ENCODE results near the gene BRI3BP.

BRI3BP gene

DNA sequence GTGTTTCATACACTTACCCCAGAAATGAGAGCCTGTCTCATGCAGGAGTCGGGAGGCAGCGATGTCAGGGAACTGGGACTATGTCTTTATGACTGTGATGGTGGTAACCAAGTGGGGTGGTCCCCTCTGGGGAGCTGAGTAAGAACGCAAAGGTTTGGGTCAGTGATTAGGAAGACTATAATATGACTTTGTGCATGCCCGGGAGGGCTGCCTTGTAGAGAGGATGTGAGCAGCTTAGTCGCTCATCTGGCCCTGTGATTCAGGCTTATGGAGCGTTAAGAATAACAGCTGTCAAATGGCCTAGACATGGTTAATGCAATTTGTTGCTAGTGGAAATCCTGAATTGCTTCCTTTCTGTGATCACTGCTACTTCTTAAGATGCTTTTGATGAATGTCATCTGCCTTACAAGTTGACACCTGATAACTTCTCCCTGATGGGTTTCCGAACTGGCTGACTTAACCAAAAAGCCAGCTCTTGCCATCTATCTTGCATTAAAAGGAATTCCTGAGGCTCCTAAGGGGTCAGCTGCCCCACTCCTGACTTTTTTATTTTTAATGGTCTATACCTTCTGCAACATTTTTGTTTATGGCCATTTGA is 36.4 kb downstream of the BRI3BP start:
- TF ChIP-seq TAF1 (IDR thresholded peaks at IDR 0.05; ENCODE audit: low read depth), result no peak
- TF ChIP-seq EGR1 (IDR thresholded peaks at IDR 0.05), result no peak
- TF ChIP-seq YY1 (IDR thresholded peaks at IDR 0.05; ENCODE audit: low read depth), result no peak
- TF ChIP-seq, protein P1, sequence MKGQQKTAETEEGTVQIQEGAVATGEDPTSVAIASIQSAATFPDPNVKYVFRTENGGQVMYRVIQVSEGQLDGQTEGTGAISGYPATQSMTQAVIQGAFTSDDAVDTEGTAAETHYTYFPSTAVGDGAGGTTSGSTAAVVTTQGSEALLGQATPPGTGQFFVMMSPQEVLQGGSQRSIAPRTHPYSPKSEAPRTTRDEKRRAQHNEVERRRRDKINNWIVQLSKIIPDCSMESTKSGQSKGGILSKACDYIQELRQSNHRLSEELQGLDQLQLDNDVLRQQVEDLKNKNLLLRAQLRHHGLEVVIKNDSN (IDR thresholded peaks at IDR 0.05), result no peak
- TF ChIP-seq ZBTB7A (IDR thresholded peaks at IDR 0.05; ENCODE audit: low read depth), result no peak

DNA sequence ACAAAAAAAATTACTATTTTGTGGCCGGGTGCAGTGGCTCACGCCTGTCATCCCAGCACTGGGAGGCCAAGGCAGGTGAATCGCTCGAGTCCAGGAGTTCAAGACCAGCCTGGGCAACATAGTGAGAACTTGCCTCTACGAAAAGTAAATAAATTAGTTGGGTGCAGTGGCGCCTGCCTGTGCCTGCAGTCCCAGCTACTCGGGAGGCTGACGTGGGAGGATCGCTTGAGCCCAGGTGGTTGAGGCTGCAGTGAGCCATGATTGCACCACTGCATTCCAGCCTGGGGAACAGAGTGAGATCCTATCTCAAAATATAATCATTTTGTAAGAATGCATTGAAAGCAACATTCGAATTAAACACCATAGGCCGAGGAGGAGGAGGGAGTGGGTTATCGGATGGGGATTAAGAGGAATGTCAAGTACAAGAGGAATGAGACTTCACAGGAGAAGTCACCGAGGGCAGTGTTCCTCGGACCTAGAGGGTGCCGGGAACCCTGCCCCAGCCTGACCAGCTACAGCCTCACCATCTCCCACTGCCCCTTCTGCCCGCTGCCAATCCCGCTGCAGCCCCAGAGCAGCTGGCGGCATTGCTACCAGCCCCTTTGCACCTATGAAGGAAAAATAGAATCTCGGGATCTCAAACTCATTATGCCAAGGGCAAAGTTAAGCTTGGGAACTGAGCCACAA is 39.2 kb downstream of the BRI3BP start:
- TF ChIP-seq CREB1 (IDR thresholded peaks at IDR 0.05; ENCODE audit: low read depth) (no peak), FOXM1 (IDR thresholded peaks at IDR 0.05; ENCODE audit: borderline replicate concordance, low read depth) (no peak), RAD21 (IDR thresholded peaks at IDR 0.05; ENCODE audit: low read depth) (no peak), YY1 (IDR thresholded peaks at IDR 0.05; ENCODE audit: low read depth) (no peak), TAF1 (IDR thresholded peaks at IDR 0.05; ENCODE audit: low read depth) (no peak), NFIC (IDR thresholded peaks at IDR 0.05) (no peak), TEAD4 (IDR thresholded peaks at IDR 0.05) (no peak), ZBTB7A (IDR thresholded peaks at IDR 0.05; ENCODE audit: low read depth) (no peak), CEBPB (IDR thresholded peaks at IDR 0.05) (no peak), EGR1 (IDR thresholded peaks at IDR 0.05) (no peak)
- TF ChIP-seq, protein P2, sequence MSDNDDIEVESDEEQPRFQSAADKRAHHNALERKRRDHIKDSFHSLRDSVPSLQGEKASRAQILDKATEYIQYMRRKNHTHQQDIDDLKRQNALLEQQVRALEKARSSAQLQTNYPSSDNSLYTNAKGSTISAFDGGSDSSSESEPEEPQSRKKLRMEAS (IDR thresholded peaks at IDR 0.05), result no peak

DNA sequence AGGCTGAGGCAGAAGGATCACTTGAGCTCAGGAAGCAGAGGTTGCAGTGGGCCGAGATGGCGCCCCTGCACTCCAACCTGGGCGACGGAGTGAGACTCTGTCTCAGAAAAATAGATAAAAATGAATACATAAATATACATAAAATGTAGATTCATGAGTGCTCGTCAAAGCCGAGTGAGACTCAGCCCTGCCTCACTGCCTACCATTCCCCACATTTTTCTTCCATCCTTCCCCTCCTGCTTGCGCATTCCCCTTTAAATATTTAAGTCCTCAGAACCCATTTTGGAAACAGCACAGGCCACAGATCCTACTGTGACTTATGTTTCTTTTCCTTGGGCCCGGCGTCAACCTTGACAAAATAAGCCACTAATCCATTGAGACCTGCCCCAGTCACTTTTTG is 39.8 kb downstream of the BRI3BP start:
- no peak for TF ChIP-seq TAF1 (IDR thresholded peaks at IDR 0.05; ENCODE audit: low read depth)
- TF ChIP-seq NFIC (IDR thresholded peaks at IDR 0.05), result no peak
- no peak for TF ChIP-seq FOXM1 (IDR thresholded peaks at IDR 0.05; ENCODE audit: borderline replicate concordance, low read depth)
- no peak for TF ChIP-seq CREB1 (IDR thresholded peaks at IDR 0.05; ENCODE audit: low read depth)
- TF ChIP-seq TEAD4 (IDR thresholded peaks at IDR 0.05), result no peak
- no peak for TF ChIP-seq TCF12 (IDR thresholded peaks at IDR 0.05; ENCODE audit: low read depth)
- no peak for TF ChIP-seq EGR1 (IDR thresholded peaks at IDR 0.05)
- TF ChIP-seq, protein P2 (IDR thresholded peaks at IDR 0.05), result no peak
- TF ChIP-seq RAD21 (IDR thresholded peaks at IDR 0.05; ENCODE audit: low read depth), result no peak
- TF ChIP-seq YY1 (IDR thresholded peaks at IDR 0.05; ENCODE audit: low read depth), result no peak

DNA sequence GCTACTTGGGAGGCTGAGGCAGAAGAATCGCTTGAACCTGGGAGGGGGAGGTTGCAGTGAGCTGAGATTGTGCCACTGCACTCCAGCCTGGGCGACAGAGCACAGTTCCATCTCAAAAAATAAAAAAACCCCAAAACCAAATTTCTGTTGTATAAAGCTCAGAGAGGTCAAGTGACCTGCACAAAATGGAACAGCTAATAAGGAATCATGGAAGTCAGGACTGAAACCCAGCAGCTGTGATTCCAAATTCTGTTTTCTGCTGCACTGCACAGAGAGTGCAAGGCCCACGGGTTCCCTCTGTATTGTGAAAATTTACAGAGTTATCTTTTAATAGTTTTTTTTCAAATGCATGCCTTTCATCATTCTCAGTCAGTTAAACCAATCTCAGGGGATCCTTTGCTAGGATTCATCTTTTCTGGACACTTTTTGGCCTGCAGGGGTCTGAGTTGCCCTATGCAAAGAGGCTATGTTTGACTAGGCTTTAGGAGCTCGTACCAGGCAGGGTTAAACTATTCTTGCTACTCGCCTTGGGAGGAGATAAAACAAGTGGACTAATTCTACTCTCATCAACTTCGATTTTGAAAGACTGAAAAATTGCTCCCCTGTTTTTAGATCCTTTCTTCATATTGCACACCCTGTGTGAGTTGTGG is 45.7 kb downstream of the BRI3BP start:
- TF ChIP-seq NFIC (IDR thresholded peaks at IDR 0.05) (no peak), CEBPB (IDR thresholded peaks at IDR 0.05) (no peak), TEAD4 (IDR thresholded peaks at IDR 0.05) (no peak), EGR1 (IDR thresholded peaks at IDR 0.05) (no peak), RAD21 (IDR thresholded peaks at IDR 0.05; ENCODE audit: low read depth) (no peak)
- TF ChIP-seq, protein P3, sequence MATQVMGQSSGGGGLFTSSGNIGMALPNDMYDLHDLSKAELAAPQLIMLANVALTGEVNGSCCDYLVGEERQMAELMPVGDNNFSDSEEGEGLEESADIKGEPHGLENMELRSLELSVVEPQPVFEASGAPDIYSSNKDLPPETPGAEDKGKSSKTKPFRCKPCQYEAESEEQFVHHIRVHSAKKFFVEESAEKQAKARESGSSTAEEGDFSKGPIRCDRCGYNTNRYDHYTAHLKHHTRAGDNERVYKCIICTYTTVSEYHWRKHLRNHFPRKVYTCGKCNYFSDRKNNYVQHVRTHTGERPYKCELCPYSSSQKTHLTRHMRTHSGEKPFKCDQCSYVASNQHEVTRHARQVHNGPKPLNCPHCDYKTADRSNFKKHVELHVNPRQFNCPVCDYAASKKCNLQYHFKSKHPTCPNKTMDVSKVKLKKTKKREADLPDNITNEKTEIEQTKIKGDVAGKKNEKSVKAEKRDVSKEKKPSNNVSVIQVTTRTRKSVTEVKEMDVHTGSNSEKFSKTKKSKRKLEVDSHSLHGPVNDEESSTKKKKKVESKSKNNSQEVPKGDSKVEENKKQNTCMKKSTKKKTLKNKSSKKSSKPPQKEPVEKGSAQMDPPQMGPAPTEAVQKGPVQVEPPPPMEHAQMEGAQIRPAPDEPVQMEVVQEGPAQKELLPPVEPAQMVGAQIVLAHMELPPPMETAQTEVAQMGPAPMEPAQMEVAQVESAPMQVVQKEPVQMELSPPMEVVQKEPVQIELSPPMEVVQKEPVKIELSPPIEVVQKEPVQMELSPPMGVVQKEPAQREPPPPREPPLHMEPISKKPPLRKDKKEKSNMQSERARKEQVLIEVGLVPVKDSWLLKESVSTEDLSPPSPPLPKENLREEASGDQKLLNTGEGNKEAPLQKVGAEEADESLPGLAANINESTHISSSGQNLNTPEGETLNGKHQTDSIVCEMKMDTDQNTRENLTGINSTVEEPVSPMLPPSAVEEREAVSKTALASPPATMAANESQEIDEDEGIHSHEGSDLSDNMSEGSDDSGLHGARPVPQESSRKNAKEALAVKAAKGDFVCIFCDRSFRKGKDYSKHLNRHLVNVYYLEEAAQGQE (IDR thresholded peaks at IDR 0.05; ENCODE audit: low read depth), result no peak
- TF ChIP-seq, protein P1 (IDR thresholded peaks at IDR 0.05), result no peak

DNA sequence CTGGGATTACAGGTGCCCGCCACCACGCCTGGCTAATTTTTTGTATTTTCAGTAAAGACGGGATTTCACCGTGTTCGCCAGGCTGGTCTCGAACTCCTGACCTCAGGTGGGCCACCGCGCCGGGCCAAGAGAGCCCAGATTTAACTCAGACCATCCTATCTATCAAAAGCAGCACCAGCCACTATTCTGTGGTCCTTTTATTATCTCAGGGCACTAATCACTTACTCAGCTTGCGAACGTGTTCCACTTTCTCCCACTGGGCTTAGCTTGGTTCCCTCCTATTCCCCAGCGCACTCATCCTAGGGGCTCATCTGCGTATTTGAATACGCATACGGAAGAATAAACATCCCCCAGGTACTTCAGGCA is 55.6 kb downstream of the BRI3BP start:
- TF ChIP-seq TEAD4 (IDR thresholded peaks at IDR 0.05) (no peak), RAD21 (IDR thresholded peaks at IDR 0.05; ENCODE audit: low read depth) (no peak), TAF1 (IDR thresholded peaks at IDR 0.05; ENCODE audit: low read depth) (no peak), EP300 (IDR thresholded peaks at IDR 0.05; ENCODE audit: borderline replicate concordance) (no peak), EGR1 (IDR thresholded peaks at IDR 0.05) (no peak), NFIC (IDR thresholded peaks at IDR 0.05) (no peak), ZBTB7A (IDR thresholded peaks at IDR 0.05; ENCODE audit: low read depth) (no peak), TCF12 (IDR thresholded peaks at IDR 0.05; ENCODE audit: low read depth) (no peak), CREB1 (IDR thresholded peaks at IDR 0.05; ENCODE audit: low read depth) (no peak), CEBPB (IDR thresholded peaks at IDR 0.05) (no peak), FOXM1 (IDR thresholded peaks at IDR 0.05; ENCODE audit: borderline replicate concordance, low read depth) (no peak), YY1 (IDR thresholded peaks at IDR 0.05; ENCODE audit: low read depth) (no peak)
- TF ChIP-seq, protein P3 (IDR thresholded peaks at IDR 0.05; ENCODE audit: low read depth), result no peak
- TF ChIP-seq, protein P1 (IDR thresholded peaks at IDR 0.05), result no peak
- TF ChIP-seq, protein P2 (IDR thresholded peaks at IDR 0.05), result no peak

Data from Ishikawa (cell line).